Measurements from ENCODE around the gene KCND3.
"Not testable (repeated sequence)": the region's sequence is repeated elsewhere in the genome, so short reads cannot be mapped to it uniquely, and the experiment has no call there.

The KCND3 gene

DNA sequence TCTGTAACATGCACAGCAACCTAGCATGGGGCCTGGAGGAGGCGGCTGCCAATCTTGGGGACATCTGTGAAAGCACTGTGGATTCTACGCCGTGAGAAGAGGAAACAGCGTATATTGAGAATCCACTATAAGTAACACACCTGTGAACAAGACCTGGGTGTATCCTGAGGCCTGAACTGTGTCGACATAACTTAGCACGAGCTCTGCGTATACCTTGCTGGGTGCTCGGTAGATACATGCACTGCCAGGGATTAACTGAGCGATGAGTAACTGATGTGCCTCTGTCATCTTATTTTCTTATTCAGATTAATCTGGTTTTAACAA lies 175.2 kb downstream of the KCND3 start:
- no peak for DNase-seq (ENCODE audit: low read depth)

DNA sequence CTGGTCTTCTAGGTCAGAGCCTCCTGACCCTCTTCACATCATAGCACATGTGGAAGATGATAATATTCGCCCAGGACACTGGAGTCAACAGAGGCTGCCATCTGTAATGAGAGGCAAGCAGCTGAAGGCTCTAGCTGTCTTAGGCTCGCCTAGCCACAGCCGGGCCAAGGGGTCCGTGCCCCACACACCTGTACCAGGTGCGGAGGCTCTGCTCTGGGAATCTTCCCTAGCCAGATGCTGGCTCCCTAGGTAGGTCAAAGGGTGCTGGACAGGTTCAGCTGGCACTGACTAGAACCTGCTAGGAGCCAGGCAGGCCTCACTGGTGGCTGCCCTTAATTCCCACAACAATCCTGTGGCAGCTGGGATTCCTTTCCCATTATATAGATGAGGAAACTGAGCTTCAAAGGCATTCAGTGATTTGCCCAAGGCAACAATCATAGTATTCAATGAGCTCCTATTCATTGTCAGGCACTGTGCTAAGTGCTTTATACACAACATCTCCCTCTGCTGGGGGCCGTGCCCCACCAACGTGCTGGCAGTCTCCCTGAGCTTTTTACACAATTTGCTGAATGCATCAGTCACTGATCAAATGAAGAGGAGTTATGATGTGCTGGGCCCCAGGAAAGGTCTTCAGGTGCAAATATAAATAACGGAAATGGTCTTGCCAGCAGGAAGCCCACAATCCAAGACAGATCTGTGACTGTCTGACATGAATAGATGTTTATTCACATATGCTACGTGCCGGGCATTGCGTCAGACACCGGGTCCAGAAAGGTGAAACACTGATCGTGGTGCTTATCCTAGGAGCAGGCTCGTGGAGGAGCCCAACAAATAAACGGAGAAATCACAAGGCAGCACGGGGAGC lies 175.8 kb downstream of the KCND3 start:
- DNase-seq (ENCODE audit: low read depth): no peak

DNA sequence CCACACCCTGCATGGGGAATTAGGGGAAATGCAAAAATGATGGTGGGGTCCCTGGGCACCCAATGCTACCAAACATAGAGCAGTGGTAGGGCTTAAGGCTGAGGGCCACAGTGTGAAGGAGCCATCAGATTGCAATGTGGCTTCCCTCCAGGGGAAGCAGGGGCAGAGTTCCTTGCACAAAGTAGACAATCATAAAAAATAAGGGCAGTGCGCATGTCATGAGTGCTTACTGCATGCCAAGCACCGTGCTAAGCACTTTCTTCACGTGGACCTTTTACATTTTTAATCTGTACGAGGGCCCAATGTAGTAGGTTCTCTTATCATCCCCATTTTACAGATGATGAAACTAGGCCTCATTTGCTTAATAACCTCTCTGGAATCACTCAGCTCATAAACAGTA lies 177.2 kb downstream of the KCND3 start:
- no peak for DNase-seq (ENCODE audit: low read depth)

DNA sequence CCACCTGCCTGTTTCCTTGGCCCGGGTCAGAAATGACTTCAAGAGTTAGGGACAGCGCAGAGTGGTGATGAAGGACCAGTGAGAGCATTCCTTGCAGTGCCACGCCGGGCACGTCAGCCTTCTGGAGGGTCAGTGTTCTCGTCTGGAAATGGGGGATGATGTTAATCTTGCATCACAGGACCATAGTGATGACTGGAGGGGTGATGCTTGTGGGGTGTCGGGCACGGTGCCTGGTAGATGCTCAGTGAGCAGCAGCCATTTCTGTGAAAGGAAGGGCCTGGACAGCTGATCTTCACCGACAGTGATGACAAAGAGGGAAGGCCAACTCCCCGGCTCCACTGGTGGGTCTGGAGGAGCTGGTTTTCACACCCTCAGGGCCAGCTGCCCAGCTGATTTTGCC lies 177.6 kb downstream of the KCND3 start:
- DNase-seq (ENCODE audit: low read depth): no peak

DNA sequence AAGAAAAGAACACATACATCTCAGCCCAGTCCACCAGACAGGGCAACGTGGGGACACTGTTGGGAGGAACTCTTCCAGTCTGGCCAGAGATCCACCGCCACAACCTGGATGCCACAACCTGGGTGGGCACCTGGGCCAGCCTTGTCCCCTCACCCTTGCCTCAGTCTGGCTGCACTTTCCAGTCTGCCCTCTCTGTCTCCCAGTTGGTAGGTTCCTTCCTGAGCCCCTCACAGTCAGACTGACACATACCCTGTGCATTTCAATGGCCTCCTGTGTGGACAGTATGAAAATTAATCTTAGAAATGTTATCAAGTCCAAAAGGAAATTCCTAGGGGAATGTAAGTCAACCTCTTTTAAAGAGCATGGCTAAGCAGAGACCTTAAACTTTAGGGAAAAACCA lies 184.2 kb downstream of the KCND3 start:
- DNase-seq (ENCODE audit: low read depth): no peak

DNA sequence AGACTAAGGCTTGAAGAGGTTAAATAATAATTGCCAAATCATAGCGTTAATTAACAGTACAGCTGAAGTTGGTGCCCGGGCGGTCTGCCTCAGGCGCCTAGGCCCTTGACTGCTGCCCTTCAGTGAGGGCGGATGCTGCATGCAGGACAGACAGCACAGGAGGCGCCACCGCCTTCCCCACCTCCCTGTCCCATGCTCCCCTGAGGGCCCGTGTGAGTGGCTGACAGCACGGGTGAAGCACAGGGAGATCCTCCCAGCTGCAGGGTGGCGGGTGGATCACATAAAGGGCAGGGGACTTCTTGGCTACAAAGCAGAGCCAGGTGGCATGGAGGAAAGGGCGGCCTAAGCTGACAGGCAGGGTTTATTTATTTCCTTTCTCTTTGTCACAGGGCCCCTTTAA lies 184.7 kb downstream of the KCND3 start:
- DNase-seq (ENCODE audit: low read depth): no peak

DNA sequence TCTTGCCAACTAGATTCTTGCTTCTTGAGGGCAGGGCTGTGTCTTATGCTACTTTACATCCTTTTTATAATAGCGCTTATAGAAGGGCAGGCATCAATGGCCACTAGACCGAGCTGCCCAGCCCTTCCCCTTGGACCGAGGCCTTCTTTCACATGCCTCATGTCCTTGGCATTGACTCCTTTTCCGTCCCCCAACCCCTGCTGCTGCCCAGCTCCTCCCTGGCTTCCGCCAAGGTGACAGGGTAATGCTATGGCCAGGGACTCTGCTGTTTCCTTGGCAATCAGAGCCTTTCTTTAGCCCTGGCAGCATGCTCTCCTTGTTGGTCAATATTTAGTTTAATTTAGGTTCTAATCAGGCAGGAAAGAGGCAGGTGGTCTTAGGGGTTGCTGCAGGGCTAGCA lies 185.5 kb downstream of the KCND3 start:
- DNase-seq (ENCODE audit: low read depth): no peak

DNA sequence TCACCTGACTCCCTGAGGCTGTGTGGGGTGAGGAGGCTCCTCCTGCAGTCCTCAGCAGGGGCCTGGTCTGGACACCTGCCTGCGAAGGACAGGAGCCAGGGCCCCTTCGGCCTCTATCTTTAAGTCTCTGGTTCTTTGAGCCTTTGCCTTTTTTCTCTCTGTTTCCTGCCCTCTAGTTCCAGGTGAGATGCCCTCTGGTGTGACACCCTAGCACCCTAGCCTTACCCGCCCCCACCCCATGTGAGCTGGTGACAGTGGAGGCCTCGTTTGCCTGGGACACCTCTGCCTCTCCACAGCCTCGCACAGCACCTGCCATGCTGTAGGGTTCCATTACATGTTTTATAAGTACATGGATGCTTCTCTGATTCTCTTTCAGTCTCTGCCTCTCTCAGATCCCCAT lies 186.5 kb downstream of the KCND3 start:
- DNase-seq (ENCODE audit: low read depth): no peak

DNA sequence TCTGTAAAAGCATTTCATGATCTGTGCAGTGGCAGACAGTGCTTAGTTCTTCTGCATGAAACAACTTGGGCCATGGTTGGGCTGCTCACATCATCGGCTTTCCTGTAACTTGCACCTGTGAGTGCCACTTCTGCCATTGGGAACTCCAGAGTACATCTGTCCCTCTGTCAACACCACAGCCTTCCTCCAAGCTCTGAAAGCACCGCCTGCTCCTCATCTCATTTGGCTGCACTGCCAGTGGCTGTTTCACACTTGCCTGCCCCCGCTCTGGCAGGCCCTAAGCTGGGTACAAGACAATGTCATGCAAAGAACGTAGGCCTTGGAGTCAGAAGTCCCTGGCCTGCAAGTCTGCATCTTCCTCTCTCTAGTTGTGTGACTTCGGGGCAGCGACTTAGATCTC lies 187.4 kb downstream of the KCND3 start:
- DNase-seq (ENCODE audit: low read depth): no peak

DNA sequence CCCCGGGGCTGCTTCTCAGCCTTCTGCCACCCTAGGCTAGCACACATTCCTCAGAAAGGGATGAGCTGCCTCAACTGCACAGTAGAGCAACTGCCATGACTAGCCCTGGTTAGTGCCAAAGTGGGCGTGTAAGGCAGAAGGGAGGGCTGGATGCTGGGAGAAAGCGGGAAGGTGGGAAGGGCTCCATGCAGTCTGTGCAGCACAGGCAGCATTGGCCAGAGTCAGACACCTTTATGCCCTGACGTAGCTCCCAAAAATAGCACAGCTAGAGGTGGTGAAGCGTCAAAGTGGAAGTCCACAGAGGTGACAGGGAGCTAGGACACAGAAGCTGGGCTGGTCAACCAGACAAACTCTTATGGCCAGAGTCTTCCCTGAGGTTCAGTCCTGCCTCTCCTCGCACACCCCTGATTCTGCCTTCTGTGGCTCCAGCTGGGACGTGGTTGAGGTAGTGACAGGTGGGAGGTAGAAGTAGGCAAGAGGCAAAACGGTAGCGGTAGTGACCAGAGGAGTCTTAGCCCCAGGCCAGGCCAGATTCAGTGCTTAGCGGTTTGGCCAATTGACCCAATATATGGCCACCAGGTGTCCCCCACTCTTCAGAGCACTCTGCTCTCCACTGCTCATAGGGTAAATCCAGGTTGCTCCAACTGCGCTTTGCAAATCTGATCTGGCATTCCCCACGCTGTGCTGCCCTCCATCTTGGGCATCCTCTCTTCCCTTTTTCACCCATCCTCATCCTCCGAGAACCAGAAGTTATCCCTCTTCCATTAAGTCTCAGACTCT lies 188.2 kb downstream of the KCND3 start:
- no peak for DNase-seq (ENCODE audit: low read depth)

DNA sequence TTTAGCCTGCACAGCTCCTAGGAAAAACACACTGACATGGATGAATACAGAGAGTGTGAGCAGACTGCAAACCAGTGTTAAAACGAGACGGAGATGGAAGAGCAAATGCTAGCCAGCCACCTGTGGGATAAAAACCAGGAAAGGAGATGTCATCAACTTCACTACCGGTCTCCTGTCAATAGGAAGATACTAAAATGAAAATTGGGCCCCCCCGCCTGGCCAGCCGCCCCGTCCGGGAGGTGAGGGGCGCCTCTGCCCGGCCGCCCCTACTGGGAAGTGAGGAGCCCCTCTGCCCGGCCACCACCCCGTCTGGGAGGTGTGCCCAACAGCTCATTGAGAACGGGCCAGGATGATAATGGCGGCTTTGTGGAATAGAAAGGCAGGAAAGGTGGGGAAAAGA lies 189.7 kb downstream of the KCND3 start:
- DNase-seq (ENCODE audit: low read depth): not testable (repeated sequence)

DNA sequence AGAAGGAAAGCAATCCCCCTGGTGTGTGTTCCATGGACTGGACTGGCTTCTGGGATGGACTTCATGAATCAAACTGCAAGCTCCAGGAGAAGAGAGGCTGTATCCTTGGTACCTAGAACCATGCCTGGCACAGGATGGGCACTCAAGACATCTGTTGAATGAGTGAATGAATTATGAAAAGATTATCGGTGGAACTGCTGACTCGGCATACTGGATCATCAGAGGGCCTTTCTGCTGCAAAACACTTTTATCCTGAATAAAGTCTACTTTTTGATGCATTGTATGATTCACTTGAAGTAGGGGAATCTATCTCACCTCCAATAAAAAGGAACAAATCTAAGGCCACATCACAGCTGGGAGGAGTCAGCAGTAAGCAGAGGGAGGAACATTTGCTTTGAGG lies 190.9 kb downstream of the KCND3 start:
- no peak for DNase-seq (ENCODE audit: low read depth)

DNA sequence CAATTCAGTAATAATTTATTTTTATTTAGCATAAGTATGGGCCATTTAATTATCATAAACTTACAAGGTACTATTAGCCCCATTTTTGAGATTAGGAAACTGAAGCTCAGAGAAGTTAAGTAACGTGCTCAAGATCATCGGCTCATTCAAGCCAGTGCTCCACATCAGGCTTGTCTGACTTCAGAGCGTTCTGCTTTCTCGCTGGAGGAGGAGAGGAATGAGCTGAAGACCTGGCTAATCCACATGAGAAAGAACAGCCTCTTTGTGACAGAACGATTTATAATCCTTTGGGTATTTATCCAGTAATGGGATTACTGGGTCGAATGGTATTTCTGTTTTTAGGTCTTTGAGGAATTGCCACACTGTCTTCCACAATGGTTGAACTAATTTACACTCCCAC lies 194.1 kb downstream of the KCND3 start:
- no peak for DNase-seq (ENCODE audit: low read depth)

DNA sequence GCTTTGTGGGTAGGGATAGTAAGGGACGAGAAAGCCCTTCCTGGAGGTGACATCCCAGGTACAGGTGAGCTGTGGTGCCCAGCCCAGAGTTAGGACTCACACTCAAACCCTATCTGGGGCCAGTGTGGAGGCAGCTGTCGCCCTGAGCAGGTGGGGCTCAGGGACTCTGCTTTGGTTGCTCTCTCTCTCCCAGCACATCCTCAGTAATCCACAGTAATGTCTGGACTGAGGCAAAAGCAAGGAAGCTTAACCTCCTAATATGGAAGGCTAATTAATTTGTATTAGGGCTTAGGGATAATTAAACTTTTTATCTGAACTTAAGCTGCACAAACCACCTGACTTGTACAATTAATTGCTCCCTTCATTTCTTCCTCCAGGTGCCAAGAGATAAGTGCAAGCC lies 195.5 kb downstream of the KCND3 start:
- DNase-seq (ENCODE audit: low read depth): no peak

DNA sequence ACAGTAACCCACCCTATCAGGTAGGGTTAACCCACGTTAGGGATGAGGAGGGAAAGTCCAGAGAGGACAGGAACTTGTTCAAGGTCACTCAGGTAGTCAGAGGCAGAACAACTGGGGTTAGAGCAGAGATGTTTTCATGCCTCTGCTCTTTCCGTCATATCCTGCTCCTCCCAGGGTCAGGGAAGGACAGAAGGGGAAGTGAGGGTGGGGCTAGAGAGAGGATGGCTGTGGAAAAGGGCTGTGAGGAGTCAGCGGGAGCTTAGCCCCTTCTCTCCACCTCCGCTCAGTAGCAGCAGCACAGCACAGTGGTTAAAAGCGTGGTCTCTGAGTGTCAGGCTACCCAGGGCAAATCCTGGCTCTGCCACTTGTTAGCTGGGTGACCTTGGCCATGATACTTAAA lies 197.2 kb downstream of the KCND3 start:
- DNase-seq (ENCODE audit: low read depth): no peak

DNA sequence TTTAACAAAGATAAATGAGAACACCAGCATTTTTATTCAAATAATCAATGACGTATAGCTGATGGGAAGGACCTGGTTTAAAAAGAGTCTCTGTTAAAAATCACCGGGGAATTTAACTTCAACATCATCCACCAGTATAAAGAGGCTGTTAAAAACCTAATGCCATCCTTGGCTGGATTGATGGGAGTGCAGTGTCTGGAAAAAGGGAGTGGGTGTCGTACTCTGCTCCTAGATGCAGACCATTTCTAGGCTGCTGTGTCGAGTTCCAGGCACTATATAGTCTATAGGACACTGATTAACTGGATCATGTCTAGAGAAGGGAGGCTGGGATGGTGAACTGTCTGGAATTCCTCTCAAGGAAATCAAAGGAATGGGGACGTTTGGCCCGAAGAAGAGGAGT lies 197.7 kb downstream of the KCND3 start:
- no peak for DNase-seq (ENCODE audit: low read depth)

DNA sequence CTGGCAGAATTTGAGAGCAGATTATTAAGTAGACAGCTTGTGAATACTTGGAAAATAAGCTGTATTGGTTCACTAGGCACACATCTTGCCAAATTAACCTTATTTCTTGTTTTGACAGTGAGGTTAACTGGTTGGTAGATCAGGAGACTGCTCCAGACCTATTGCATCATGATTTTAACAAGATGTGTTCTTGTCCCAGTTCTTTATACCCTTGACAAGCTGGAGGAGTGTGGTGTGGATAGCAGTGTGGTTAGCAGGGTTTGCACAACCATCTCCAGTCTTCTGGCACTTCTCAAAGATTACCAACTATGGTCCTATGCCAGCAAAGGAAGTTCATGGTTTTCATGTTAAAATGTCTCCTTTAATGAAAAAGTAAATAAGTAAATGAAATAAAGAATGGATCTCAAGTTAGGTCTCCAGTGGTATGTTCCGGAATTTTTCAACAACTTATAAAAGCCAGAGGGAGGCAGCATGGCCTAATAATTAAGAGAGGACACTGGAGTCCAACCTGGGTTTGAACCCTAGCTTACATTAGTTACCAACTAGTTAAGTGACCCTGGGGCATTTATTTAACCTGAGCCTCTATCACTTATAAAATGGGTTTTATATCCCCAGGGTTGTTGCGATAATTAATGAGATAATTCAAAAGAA lies 199.7 kb downstream of the KCND3 start:
- DNase-seq (ENCODE audit: low read depth): no peak

DNA sequence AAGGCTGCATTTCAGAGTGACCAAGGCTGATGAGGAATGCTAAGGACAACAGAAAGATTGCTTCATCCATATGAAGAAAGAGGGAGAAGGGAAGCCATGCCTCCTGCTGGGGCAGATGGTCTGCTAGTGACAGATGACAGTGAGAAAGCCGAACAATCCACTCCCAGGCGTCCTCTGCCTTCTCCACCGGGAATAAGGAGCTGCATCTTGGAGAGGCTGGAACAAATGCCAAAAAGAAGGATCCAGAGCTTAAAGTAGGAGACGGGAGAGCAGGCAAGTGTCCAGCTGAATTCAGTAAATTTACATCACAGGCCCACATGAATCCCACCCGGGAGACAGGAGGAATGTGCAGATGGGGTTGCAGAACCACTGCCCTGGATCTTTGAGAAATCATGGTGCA lies 200.3 kb downstream of the KCND3 start:
- no peak for DNase-seq (ENCODE audit: low read depth)

DNA sequence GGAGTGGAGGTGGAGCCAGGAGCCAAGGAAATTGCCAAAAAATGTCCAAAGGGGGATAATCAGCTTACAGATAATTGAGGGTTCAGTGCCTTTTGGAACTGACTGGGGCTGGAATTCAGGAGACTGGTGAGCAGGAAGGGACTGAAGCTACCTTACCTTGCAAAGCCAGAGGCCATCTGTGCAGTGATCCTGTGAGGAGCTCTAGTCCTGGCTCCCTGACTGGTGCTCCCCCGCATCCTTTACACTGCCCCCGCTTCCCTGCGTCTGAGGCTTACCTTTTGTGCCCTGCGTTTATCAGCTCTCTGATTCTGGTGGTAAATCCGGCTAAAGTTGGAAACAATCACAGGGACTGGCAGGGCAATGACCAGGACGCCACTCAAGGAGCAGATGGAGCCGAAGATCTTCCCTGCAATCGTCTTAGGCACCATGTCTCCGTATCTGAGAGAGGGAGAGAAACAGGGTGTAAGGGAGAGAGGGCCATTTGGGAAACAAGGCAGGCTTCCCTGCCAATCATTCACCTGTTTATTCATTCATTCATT lies 202.7 kb downstream of the KCND3 start:
- DNase-seq (ENCODE audit: low read depth): no peak

DNA sequence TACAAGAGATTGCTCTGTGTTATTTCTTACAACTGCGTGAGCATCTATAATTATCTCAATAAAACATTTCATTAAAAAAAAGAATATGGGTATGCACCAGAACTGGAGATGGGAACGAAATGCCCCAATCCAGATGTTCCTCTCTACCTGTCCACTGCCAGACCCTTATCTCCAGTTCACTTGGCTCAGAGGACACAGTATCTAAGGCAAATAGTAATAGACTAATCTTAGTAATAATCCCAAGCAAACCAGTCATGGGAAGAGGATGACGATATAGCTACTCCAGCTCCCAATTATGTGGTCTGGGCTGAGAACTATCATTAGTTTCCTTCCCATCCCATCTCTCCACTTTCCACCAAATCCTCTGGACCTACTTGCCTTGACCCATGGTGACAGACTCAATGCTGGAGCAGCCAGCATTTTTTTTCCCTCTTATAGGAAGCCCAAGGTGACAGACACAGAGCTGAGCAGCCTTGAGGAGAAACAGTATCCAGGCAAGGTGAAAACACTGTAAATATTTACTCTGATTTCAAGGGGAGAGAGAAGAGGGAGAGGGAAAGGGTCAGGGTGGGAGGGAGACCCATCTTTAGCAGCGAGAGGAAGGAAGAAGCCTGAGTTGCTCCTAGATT lies 205.1 kb downstream of the KCND3 start:
- no peak for DNase-seq (ENCODE audit: low read depth)

DNA sequence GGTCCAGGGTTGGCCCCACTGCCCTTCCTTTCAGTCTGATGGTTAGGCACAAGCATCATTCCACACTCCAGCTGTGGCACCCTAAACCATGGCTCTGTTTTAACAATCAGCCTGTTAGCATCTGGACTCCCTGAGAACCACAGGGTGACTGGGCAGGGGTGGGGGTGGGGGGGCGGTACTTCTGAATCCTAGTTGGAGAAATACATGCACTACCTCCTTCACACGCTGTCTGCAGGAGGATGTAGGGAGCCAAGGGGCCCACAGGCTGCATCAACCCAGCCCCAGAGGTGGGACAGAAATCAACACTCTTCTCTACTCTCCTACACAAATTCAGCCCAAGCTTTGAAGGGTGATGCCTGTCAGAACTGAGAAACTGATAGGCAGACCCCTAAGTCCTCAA lies 209.9 kb downstream of the KCND3 start:
- no peak for DNase-seq (ENCODE audit: low read depth)

DNA sequence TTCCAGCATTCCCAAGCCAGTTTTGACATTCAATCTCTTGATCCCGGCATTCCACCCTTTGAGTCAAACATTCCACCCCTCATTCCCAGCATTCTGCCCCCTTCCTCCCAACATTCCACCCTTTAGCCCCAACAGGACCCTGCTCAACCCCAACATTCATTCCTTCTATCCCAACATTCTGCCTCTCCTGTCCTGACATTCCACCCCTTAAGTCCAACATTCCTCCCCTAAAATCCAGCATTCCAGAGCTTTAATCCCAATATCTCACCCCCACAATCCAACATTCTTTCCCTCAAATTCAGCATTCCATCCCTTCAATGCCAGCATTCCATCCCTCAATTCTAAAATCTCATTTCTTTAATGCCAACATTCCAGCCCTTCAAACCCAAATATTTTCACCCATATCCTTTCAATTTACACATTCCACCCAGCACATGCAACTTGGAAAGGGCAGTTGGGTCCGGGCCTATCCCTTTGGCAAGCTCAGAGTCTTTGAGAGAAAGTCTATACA lies 210.9 kb downstream of the KCND3 start:
- no peak for DNase-seq (ENCODE audit: low read depth)

Data from stimulated activated CD8-positive, alpha-beta memory T cell treated with anti-CD3 and anti-CD28 coated beads, Interleukin-15, amount 100 ng/mL, for 1 hour (primary cell).